Colonic mucosa (tissue), 4 donors: ENCODE measurements around the gene TMEM116. TPM values are rescaled to one million over a fixed set of nuclear protein-coding genes. Genes with fewer than 3 reads are reported as not detected.
A peak's percentile ranks its signal among the peaks of the same experiment; 100 is the strongest.

Source experiments
- DNase-seq: peaks from one replicate; pipeline ENCODE4 v3.0.0-alpha.2; 2020
- H3K27ac ChIP-seq: fragments of 200-600 bp; one replicate; pipeline ENCODE4 v1.8.0; 2021
- H3K27me3 ChIP-seq: fragments of 200-600 bp; one replicate; pipeline ENCODE4 v1.8.0; 2021
- H3K36me3 ChIP-seq: fragments of 200-600 bp; one replicate; pipeline ENCODE4 v1.8.0; 2021
- H3K4me1 ChIP-seq: fragments of 200-600 bp; one replicate; pipeline ENCODE4 v1.8.0; 2021; ENCODE audit warnings: mild to moderate bottlenecking
- H3K4me3 ChIP-seq: fragments of 200-600 bp; one replicate; pipeline ENCODE4 v1.8.0; 2021
- H3K9ac ChIP-seq, 2 donors: one replicate each; pipeline ENCODE4 v1.7.0; 2013; ENCODE audit warnings: control low read depth in 2 of 2, low read depth in 2 of 2, low read length in 2 of 2
- H3K9me3 ChIP-seq: fragments of 200-600 bp; one replicate; pipeline ENCODE4 v1.8.0; 2021
- CTCF ChIP-seq: fragments of 200-600 bp; IDR thresholded peaks from one replicate; pipeline ENCODE4 v1.8.0; 2022; ENCODE audit warnings: antibody characterized with exemption, mild to moderate bottlenecking
- intact Hi-C: fragments of 100-400 bp; cut with DNase I; formaldehyde crosslinking; loops from one replicate; pipeline ENCODE4 v1.14.1; 2022
- total RNA-seq, 2 donors: library from RNA; stranded (reverse); fragmentation: NEBNext Ultra II Directional in 1 of 2; extraction: Animal tissue kit (Norgen Biotek cat#: 25700) in 1 of 2; gene quantifications; one replicate each; pipeline ENCODE4 v1.2.1, GENCODE V29; 2021
- donor health status: healthy.
- donor health status: DM: no; HTN: no; CAD: no.
- donor health status: DM: no; HTN: no; CAD: no.

Gene TMEM116
- total RNA-seq, 2 donors from 2014 or later: 5.2 to 8.5 TPM

DNA sequence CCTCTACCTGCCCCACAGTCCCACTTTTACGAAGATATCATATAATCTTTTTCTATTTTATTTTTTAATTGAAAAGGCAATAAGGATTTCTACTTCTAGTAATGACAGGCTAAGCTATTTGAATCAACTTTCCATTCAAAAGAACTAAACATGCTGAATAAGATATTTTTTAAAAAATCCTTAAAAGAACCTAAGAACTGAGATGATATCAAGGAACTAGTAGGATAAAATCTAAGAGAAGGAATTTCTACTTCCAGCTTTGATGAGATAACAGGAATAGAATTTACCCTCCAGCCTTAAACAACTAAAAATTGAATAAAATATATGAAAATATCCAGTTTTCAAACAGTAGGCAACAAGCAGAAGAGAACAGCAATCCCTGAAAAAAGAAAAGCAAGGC is 69.0 kb downstream of the TMEM116 start:
- no peaks in the 10 kb centered on the region for H3K9me3 ChIP-seq
- H3K4me3 ChIP-seq: no peak overlapping the region
- no peak for DNase-seq
- no peak overlapping the region for H3K9ac ChIP-seq
- intact Hi-C loops: no loop called here
- no peak overlapping the region for H3K27ac ChIP-seq
- TF ChIP-seq CTCF: no peak
- H3K36me3 ChIP-seq: no peaks in the 10 kb centered on the region
- no peaks in the 10 kb centered on the region for H3K27me3 ChIP-seq
- H3K4me1 ChIP-seq: no peaks in the 10 kb centered on the region

DNA sequence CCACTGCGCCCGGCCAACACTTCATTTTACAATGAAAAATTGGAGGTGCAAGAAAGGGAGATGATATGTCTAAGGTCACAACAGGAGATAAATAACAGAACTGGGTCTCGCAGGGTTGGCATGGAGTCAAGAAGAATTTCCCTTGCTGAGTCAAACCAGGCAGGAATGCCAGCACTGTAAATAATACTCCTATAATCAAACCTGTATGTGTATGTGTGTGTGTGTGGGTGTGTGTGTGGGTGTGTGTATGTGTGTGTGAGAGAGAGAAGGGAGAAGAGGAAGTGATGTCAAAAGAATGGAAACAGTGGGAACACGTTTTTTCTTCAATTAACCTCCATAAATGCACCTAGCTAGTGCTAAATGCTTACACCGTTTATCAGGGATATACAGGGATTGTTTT is 70.4 kb downstream of the TMEM116 start:
- Histone ChIP-seq H3K9ac (no peak overlapping the region), H3K4me3 (no peak overlapping the region), H3K9me3 (no peaks in the 10 kb centered on the region), H3K27ac (no peak overlapping the region), H3K36me3 (no peaks in the 10 kb centered on the region), H3K27me3 (no peaks in the 10 kb centered on the region), H3K4me1 (no peaks in the 10 kb centered on the region)
- peak; percentile 34 for DNase-seq
- no peak for TF ChIP-seq CTCF
- intact Hi-C loops: no loop called here

GRCh38 chr12:111937429-111937828 is 75.5 kb downstream of the TMEM116 start:
- Histone ChIP-seq H3K4me3 (no peak overlapping the region), H3K9me3 (no peaks in the 10 kb centered on the region), H3K27ac (no peak overlapping the region), H3K4me1 (no peaks in the 10 kb centered on the region), H3K36me3 (no peaks in the 10 kb centered on the region), H3K9ac (no peak overlapping the region), H3K27me3 (no peaks in the 10 kb centered on the region)
- intact Hi-C loops: no loop called here
- TF ChIP-seq CTCF: no peak
- DNase-seq: no peak

DNA sequence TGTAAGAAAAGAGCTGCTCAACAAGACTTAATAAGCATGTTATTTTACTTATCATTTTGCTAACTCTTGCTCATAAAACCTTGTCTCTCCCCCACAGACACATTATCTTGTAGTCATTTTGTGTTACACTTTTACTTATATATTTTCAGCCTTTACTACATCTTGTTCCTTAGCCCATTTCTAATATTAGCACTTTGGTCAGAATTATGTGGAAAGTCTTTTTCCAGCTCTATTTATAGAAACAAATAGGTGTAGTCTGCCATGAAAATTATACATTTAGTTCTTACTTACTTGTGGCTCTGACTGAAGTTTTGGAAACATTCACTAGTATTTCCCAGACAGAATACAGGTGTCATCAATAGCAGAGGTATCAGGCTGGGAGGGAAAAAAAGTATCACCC is 76.1 kb downstream of the TMEM116 start:
- Histone ChIP-seq H3K4me3 (no peak overlapping the region), H3K36me3 (no peaks in the 10 kb centered on the region), H3K9ac (peak overlapping the region in 1 of 2 donors; percentile 8), H3K9me3 (no peaks in the 10 kb centered on the region), H3K27ac (no peak overlapping the region), H3K4me1 (no peaks in the 10 kb centered on the region), H3K27me3 (no peaks in the 10 kb centered on the region)
- no peak for DNase-seq
- TF ChIP-seq CTCF: no peak
- intact Hi-C loops: no loop called here

- Histone ChIP-seq H3K27me3 (no peaks in the 10 kb centered on the region), H3K4me3 (no peak overlapping the region), H3K27ac (no peak overlapping the region), H3K4me1 (no peaks in the 10 kb centered on the region), H3K36me3 (no peaks in the 10 kb centered on the region), H3K9me3 (no peaks in the 10 kb centered on the region), H3K9ac (no peak overlapping the region)
- TF ChIP-seq CTCF: no peak
- intact Hi-C loops: loop anchor here (5.0 kb wide), 1 partner anchor 65 kb away; no protein-coding TSS in a partner anchor
- no peak for DNase-seq
Observed at GRCh38 chr12:111932241-111932640, 80.7 kb downstream of the TMEM116 start.

DNA sequence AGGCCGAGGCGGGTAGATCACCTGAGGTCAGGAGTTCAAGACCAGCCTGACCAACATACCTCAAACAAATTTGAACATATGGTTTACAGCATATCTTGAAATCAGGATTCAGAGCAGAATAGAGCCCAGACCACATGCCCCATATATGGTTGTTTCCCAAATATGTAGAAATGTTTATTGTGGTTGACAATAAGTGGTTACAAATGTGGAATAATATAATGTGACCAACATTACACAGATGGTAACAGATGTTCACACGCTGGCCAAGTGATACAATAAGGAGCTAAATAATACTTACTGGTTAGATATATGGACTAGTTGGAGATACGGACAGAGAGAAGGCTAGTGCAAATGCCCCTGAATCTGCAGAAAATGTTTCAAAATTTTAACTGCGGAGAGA is 85.6 kb downstream of the TMEM116 start:
- Histone ChIP-seq H3K36me3 (no peaks in the 10 kb centered on the region), H3K27ac (no peak overlapping the region), H3K27me3 (no peaks in the 10 kb centered on the region), H3K4me1 (no peaks in the 10 kb centered on the region), H3K9ac (no peak overlapping the region), H3K9me3 (no peaks in the 10 kb centered on the region), H3K4me3 (no peak overlapping the region)
- TF ChIP-seq CTCF: no peak
- no peak for DNase-seq
- intact Hi-C loops: no loop called here
